Caco-2 (cell line): ENCODE results near the gene SCN1A. TPM values are rescaled to one million over a fixed set of nuclear protein-coding genes. Genes with fewer than 3 reads are reported as not detected.

Experiments used
- BruUV-seq: library from RNA; stranded (reverse); fragments of 400-500 nt; replicated peaks from 2 replicates; lab custom pipeline; 2021; lab: Mats Ljungman, UMichigan
- CTCF ChIA-PET: fragments of 300-600 bp; sonication (Branson Sonifier 250); formaldehyde crosslinking; loops from one replicate; lab custom pipeline; 2022; ENCODE audit warnings: antibody characterized with exemption; lab: Charles Lee
- POLR2A ChIA-PET: fragments of 300-600 bp; sonication (Branson Sonifier 250); formaldehyde crosslinking; loops from one replicate; lab custom pipeline; 2022; ENCODE audit warnings: antibody characterized with exemption; lab: Charles Lee
- DNase-seq, 2 experiments: peaks; one replicate each; pipeline versions ENCODE4 v3.0.0 to v3.0.0-alpha.2; 2020 to 2022
- H3K27me3 ChIP-seq: replicated peaks from 2 replicates; pipeline ENCODE4 v1.6.0; 2011; ENCODE audit warnings: low read length; ENCODE audit not compliant: control insufficient read depth, insufficient read depth
- H3K36me3 ChIP-seq: 2 replicates; pipeline ENCODE4 v1.5.1; 2011; ENCODE audit warnings: low read length; ENCODE audit not compliant: control insufficient read depth, insufficient read depth
- H3K4me1 ChIP-seq: fragments of 250-450 bp; sonication (Bioruptor Pico); 2 replicates; pipeline ENCODE4 v1.5.1; 2020; ENCODE audit warnings: mild to moderate bottlenecking
- H3K4me3 ChIP-seq: 2 replicates; pipeline ENCODE4 v1.5.1; 2011; ENCODE audit warnings: low read depth, mild to moderate bottlenecking, control low read depth, low read length
- H3K9me3 ChIP-seq: fragments of 250-450 bp; sonication (Bioruptor Pico); 2 replicates; pipeline ENCODE4 v1.5.1; 2020; ENCODE audit warnings: mild to moderate bottlenecking, moderate library complexity
- H3K27ac Mint-ChIP-seq: one replicate; pipeline ENCODE4 v1.8.0; 2022; ENCODE audit warnings: mixed read lengths; ENCODE audit not compliant: unreplicated experiment
- H3K27me3 Mint-ChIP-seq: one replicate; pipeline ENCODE4 v1.8.0; 2022; ENCODE audit warnings: mixed read lengths; ENCODE audit not compliant: insufficient read depth, unreplicated experiment
- H3K36me3 Mint-ChIP-seq: one replicate; pipeline ENCODE4 v1.8.0; 2022; ENCODE audit warnings: mild to moderate bottlenecking, mixed read lengths; ENCODE audit not compliant: insufficient read depth, unreplicated experiment
- H3K4me1 Mint-ChIP-seq: one replicate; pipeline ENCODE4 v1.8.0; 2022; ENCODE audit warnings: low read depth, mixed read lengths; ENCODE audit not compliant: unreplicated experiment
- H3K4me3 Mint-ChIP-seq: one replicate; pipeline ENCODE4 v1.8.0; 2022; ENCODE audit warnings: mild to moderate bottlenecking, moderate library complexity, mixed read lengths; ENCODE audit not compliant: unreplicated experiment
- H3K9me3 Mint-ChIP-seq: one replicate; pipeline ENCODE4 v1.8.0; 2022; ENCODE audit warnings: mixed read lengths; ENCODE audit not compliant: unreplicated experiment
- CTCF ChIP-seq, 2 experiments: fragments of 200-600 bp in 1 of 2; IDR thresholded peaks; 1 replicate in 1 of 2; 2 replicates in 1 of 2; pipeline versions ENCODE4 v1.5.1 to v1.8.0; 2011 to 2022; ENCODE audit warnings: antibody characterized with exemption in 1 of 2, control low read depth in 1 of 2, inconsistent platforms in 1 of 2, low read depth in 1 of 2, low read length in 1 of 2, mild to moderate bottlenecking in 1 of 2, moderate library complexity in 1 of 2; ENCODE audit not compliant: insufficient read depth in 1 of 2, severe bottlenecking in 1 of 2, unreplicated experiment in 1 of 2
- intact Hi-C: fragments of 100-400 bp; cut with micrococcal nuclease; formaldehyde crosslinking; loops from one replicate; pipeline ENCODE4 v1.10.0; 2022; ENCODE audit not compliant: unreplicated experiment
- total RNA-seq: library from RNA; stranded (reverse); gene quantifications from 2 replicates; pipeline ENCODE4 v1.2.3, GENCODE V29; 2022

The SCN1A gene
- total RNA-seq, 1 experiment from 2014 or later, result not detected

GRCh38 chr2:166041613-166042012 lies 86.2 kb downstream of the SCN1A start:
- no peaks in the 10 kb centered on the region for H3K36me3 ChIP-seq
- Mint-ChIP-seq H3K9me3 (no peaks in the 10 kb centered on the region), H3K4me3 (no peak overlapping the region), H3K27ac (no peak overlapping the region), H3K36me3 (no peaks in the 10 kb centered on the region), H3K4me1 (no peaks in the 10 kb centered on the region), H3K27me3 (peaks cover 4% of the 10 kb centered on the region)
- ChIA-PET CTCF (no interaction called here), POLR2A (no interaction called here)
- H3K4me1 ChIP-seq, result no peaks in the 10 kb centered on the region
- H3K4me3 ChIP-seq, result no peak overlapping the region
- TF ChIP-seq CTCF (IDR thresholded peaks at IDR 0.05; ENCODE audit: insufficient read depth in 1 of 2, low read depth in 1 of 2, low read length in 1 of 2, severe bottlenecking in 1 of 2, unreplicated experiment in 1 of 2), result no peak
- BruUV-seq, result no TSS peak
- no peaks in the 10 kb centered on the region for H3K27me3 ChIP-seq
- intact Hi-C loops, result no loop called here
- H3K9me3 ChIP-seq, result no peaks in the 10 kb centered on the region
- no peak for DNase-seq

- intact Hi-C loops, result no loop called here
- Mint-ChIP-seq H3K27ac (no peak overlapping the region), H3K36me3 (no peaks in the 10 kb centered on the region), H3K4me3 (no peak overlapping the region), H3K9me3 (no peaks in the 10 kb centered on the region), H3K27me3 (peaks cover 3% of the 10 kb centered on the region), H3K4me1 (no peaks in the 10 kb centered on the region)
- no peak for TF ChIP-seq CTCF (IDR thresholded peaks at IDR 0.05; ENCODE audit: insufficient read depth in 1 of 2, low read depth in 1 of 2, low read length in 1 of 2, severe bottlenecking in 1 of 2, unreplicated experiment in 1 of 2)
- ChIA-PET POLR2A (no interaction called here), CTCF (no interaction called here)
- Histone ChIP-seq H3K27me3 (no peaks in the 10 kb centered on the region), H3K4me3 (no peak overlapping the region), H3K4me1 (no peaks in the 10 kb centered on the region), H3K9me3 (no peaks in the 10 kb centered on the region; the same call in 1 of the 2 replicates), H3K36me3 (no peaks in the 10 kb centered on the region)
- DNase-seq, result no peak
- no TSS peak for BruUV-seq
Measured at GRCh38 chr2:166032361-166032760, 95.5 kb downstream of the SCN1A start.

- no TSS peak for BruUV-seq
- Histone ChIP-seq H3K36me3 (no peaks in the 10 kb centered on the region), H3K27me3 (no peaks in the 10 kb centered on the region), H3K4me1 (no peaks in the 10 kb centered on the region), H3K4me3 (no peak overlapping the region), H3K9me3 (no peaks in the 10 kb centered on the region; the same call in 1 of the 2 replicates)
- CTCF ChIA-PET, result no interaction called here
- no peak overlapping the region for H3K4me3 Mint-ChIP-seq
- no peak for DNase-seq
- no peak overlapping the region for H3K27ac Mint-ChIP-seq
- peaks cover 3% of the 10 kb centered on the region for H3K27me3 Mint-ChIP-seq
- intact Hi-C loops, result no loop called here
- H3K4me1 Mint-ChIP-seq, result no peaks in the 10 kb centered on the region
- H3K9me3 Mint-ChIP-seq, result no peaks in the 10 kb centered on the region
- POLR2A ChIA-PET, result no interaction called here
- no peak for TF ChIP-seq CTCF (IDR thresholded peaks at IDR 0.05; ENCODE audit: insufficient read depth in 1 of 2, low read depth in 1 of 2, low read length in 1 of 2, severe bottlenecking in 1 of 2, unreplicated experiment in 1 of 2)
- H3K36me3 Mint-ChIP-seq, result no peaks in the 10 kb centered on the region
Measured at GRCh38 chr2:166031054-166031453, 96.8 kb downstream of the SCN1A start.
